Measurements from ENCODE around the gene KCTD7. TPM values are rescaled to one million over a fixed set of nuclear protein-coding genes. Genes with fewer than 3 reads are reported as not detected.
A peak's percentile ranks its signal among the peaks of the same experiment; 100 is the strongest.
"Not testable (repeated sequence)": the region's sequence is repeated elsewhere in the genome, so short reads cannot be mapped to it uniquely, and the experiment has no call there.

KCTD7 gene
- 10 to 100 TPM; 35.8 to 37.0 TPM for total RNA-seq
- polyA plus RNA-seq: 10 to 100 TPM; 11.0 to 14.5 (median 11.9) TPM
- 3.3 to 51.3 (median 35.3) reads per million in 6 experiments for total RNA-seq

- Mint-ChIP-seq H3K36me3 (peaks cover 0 to 18% (median 0%) of the 10 kb centered on the region in 3 donors), H3K27ac (peak within 1 kb of the TSS; percentile 83 to 96 (median 91)), H3K9me3 (no peaks in the 10 kb centered on the region), H3K27me3 (no peaks in the 10 kb centered on the region), H3K4me1 (peaks cover 24 to 52% (median 49%) of the 10 kb centered on the region in 4 donors), H3K4me3 (peak within 1 kb of the TSS; percentile 68 to 94 (median 90))
- DNase-seq (peak; percentile 86 to 98 (median 93)), ATAC-seq (peak; percentile 89 to 92)
- POLR2A ChIA-PET: interaction anchor here (0.6 to 3.1 kb wide), 13 partner anchors 12 to 293 kb away, joined by 3 to 20 read pairs (median 3); partner anchors contain the start of gene TMEM248
Observed at GRCh38 chr7:66628361-66629221, at the start of gene KCTD7. TSS of gene KCTD7 (plus strand) at chr7:66628881. CDS start at chr7:66629065, 184 bp downstream.

GRCh38 chr7:66580380-66580779 is 48.3 kb upstream of the KCTD7 start:
- H3K4me3 Mint-ChIP-seq, POLR2A ChIA-PET, H3K27me3 Mint-ChIP-seq, DNase-seq, H3K9me3 Mint-ChIP-seq, H3K27ac Mint-ChIP-seq, ATAC-seq: not testable (repeated sequence)
- H3K36me3 Mint-ChIP-seq: peaks cover 0 to 45% (median 6%) of the 10 kb centered on the region in 3 donors
- H3K4me1 Mint-ChIP-seq: peaks cover 28 to 73% (median 64%) of the 10 kb centered on the region in 4 donors

- POLR2A ChIA-PET, H3K4me3 Mint-ChIP-seq, DNase-seq, H3K27me3 Mint-ChIP-seq, H3K9me3 Mint-ChIP-seq, ATAC-seq: not testable (repeated sequence)
- Mint-ChIP-seq H3K36me3 (peaks cover 0 to 41% (median 6%) of the 10 kb centered on the region in 3 donors), H3K27ac (peak overlapping the region in 7 of 10 donors; percentile 4 to 79 (median 48)), H3K4me1 (peaks cover 22 to 69% (median 56%) of the 10 kb centered on the region in 4 donors)
Observed at GRCh38 chr7:66582816-66583489, 45.7 kb upstream of the KCTD7 start.

DNA sequence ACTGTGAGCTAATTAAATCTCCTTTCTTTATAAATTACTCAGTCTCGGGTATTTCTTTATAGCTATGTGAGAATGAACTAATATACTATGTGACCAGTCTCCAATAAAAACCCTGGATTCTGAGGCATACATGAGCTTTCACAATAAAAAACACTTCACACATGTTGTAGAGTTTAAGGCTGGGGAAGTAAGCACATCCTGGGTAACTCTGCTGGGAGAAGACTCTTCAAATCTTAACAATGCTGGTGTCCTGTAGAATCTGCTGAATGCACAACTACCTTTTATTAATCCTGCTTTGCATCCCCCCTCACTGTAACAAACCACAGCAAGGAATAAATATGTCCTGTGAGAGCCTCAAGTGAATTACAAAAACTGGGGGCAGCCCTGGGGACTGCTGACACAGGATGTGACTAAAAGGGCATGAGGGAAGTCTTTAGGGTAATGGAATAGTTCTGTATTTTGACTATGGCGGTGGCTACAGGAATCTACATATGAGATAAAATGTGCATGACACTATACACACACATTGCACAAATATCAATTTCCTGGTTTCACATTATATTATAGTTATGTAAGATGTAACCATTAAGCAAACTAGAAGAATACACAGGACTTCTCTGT is 45.1 kb upstream of the KCTD7 start:
- Mint-ChIP-seq H3K4me1 (peaks cover 21 to 68% (median 54%) of the 10 kb centered on the region in 4 donors), H3K4me3 (no peak overlapping the region), H3K27ac (peak overlapping the region in 5 of 10 donors; percentile 4 to 79 (median 59)), H3K27me3 (no peaks in the 10 kb centered on the region), H3K36me3 (peaks cover 0 to 42% (median 6%) of the 10 kb centered on the region in 3 donors), H3K9me3 (no peaks in the 10 kb centered on the region)
- no peak for ATAC-seq
- no peak for DNase-seq
- POLR2A ChIA-PET: interaction anchor here (0.7 kb wide), 1 partner anchor 90 kb away, joined by 3 read pairs; no protein-coding TSS in a partner anchor

DNA sequence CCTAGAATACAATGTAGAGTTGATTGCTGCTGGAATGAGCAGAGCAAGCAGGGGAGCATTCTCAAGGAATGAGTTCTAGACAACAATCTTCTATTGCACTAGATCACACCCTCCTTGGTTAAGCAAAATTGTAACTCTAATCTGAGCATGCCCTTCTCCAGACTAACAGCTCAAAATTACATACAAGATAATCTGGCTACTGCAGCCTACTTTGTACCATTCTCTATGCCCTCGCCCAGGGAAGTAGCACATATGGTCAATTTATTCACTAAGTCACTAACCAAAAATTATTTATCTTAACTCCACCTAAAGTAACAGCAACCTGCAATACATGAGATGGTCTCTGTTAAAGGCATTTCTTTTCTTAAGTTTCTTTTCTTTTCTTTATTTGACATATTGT is 42.5 kb upstream of the KCTD7 start:
- no peak for ATAC-seq
- Mint-ChIP-seq H3K27me3 (no peaks in the 10 kb centered on the region), H3K27ac (peak overlapping the region in 2 of 10 donors; percentile 37 to 52), H3K36me3 (peaks cover 0 to 37% (median 6%) of the 10 kb centered on the region in 3 donors), H3K4me1 (peaks cover 26 to 75% (median 64%) of the 10 kb centered on the region in 4 donors), H3K4me3 (no peak overlapping the region), H3K9me3 (no peaks in the 10 kb centered on the region)
- no peak for DNase-seq
- POLR2A ChIA-PET: no interaction called here

DNA sequence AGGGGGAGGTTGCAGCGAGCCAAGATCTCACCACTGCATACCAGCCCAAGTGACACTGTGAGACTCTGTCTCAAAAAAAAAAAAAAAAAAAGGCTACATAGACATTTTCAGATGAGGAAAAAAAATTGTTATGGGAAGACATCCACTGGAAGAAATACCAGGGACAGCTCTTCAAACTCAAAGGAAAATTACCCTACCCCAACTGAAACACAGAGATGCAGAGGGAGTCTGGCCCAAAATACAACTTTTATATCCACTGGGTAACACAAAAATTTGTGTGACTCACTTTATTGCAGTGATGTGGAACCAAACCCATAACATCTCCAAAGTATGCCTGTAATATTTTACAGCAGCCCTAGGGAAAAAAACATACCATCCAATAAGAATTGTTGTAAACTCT is 40.5 kb upstream of the KCTD7 start:
- H3K4me3 Mint-ChIP-seq, DNase-seq, H3K27me3 Mint-ChIP-seq, POLR2A ChIA-PET, ATAC-seq, H3K9me3 Mint-ChIP-seq: not testable (repeated sequence)
- H3K4me1 Mint-ChIP-seq: peaks cover 29 to 75% (median 69%) of the 10 kb centered on the region in 4 donors
- peak overlapping the region in 4 of 10 donors; percentile 18 to 90 (median 62) for H3K27ac Mint-ChIP-seq
- peaks cover 0 to 23% (median 5%) of the 10 kb centered on the region in 3 donors for H3K36me3 Mint-ChIP-seq

- DNase-seq, H3K27me3 Mint-ChIP-seq, ATAC-seq, H3K9me3 Mint-ChIP-seq: not testable (repeated sequence)
- peak overlapping the region in 9 of 10 donors; percentile 11 to 98 (median 73) for H3K27ac Mint-ChIP-seq
- H3K4me3 Mint-ChIP-seq: peak overlapping the region in 5 of 10 donors; percentile 1 to 99 (median 49)
- POLR2A ChIA-PET: interaction anchor here (0.6 to 0.8 kb wide), 2 partner anchors 43 to 332 kb away, joined by 3 read pairs; partner anchors contain the start of gene TMEM248
- peaks cover 0 to 15% (median 0%) of the 10 kb centered on the region in 3 donors for H3K36me3 Mint-ChIP-seq
- peaks cover 26 to 72% (median 64%) of the 10 kb centered on the region in 4 donors for H3K4me1 Mint-ChIP-seq
Observed at GRCh38 chr7:66588856-66589570, 39.7 kb upstream of the KCTD7 start.

DNA sequence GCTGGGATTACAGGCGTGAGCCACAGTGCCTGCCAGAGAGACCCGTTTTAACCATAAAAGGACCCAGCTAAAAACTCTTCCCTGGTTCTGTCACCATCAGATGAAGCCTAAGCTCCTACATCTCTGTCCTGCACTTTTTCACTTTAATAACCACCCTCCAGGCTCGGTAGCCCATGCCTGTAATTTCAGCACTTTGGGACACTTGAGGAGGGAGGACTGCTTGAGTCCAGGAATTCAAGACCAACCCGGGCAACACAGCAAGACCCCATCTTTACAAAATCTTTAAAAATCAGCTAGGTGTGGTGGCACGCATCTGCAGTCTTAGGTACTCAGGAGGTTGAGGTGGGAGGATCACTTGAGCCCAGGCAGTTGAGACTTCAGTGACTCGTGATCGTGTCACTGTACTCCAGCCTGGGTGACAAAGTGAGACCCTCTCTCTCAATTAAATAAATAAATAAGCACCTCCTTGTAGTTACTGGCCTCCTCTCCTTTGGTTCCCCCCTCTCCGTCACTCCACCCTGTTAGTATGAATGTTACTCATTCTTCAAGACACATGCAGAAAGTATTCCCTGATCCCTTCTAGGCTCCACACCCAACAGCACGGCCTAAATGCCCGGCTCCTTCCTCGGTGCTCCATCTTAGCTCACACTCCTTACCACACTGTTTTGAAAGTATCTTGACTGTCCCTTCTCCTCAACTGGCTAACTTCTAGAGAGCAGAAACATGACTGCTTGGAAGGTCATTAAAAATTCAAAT is 38.2 kb upstream of the KCTD7 start:
- not testable (repeated sequence) for H3K27me3 Mint-ChIP-seq, DNase-seq, ATAC-seq, H3K9me3 Mint-ChIP-seq, H3K36me3 Mint-ChIP-seq
- peak overlapping the region; percentile 91 to 99 (median 96) for H3K4me3 Mint-ChIP-seq
- POLR2A ChIA-PET: interaction anchor here (0.7 to 2.0 kb wide), 5 partner anchors 22 to 150 kb away, joined by 3 to 9 read pairs (median 3); partner anchors contain the start of genes KCTD7 and RABGEF1
- H3K4me1 Mint-ChIP-seq: peaks cover 23 to 68% (median 60%) of the 10 kb centered on the region in 4 donors
- H3K27ac Mint-ChIP-seq: peak overlapping the region; percentile 77 to 99 (median 88)

GRCh38 chr7:66591058-66591798 is 37.5 kb upstream of the KCTD7 start:
- DNase-seq: peak in 3 of 10 donors; percentile 3 to 10 (median 4)
- H3K27ac Mint-ChIP-seq: peak overlapping the region; percentile 80 to 99 (median 94)
- peaks cover 25 to 65% (median 56%) of the 10 kb centered on the region in 4 donors for H3K4me1 Mint-ChIP-seq
- H3K9me3 Mint-ChIP-seq, ATAC-seq, H3K27me3 Mint-ChIP-seq, H3K36me3 Mint-ChIP-seq: not testable (repeated sequence)
- POLR2A ChIA-PET: interaction anchor here (0.6 to 2.3 kb wide), 5 partner anchors 23 to 201 kb away, joined by 3 to 10 read pairs (median 5); partner anchors contain the start of gene RABGEF1
- H3K4me3 Mint-ChIP-seq: peak overlapping the region; percentile 91 to 99 (median 96)

DNA sequence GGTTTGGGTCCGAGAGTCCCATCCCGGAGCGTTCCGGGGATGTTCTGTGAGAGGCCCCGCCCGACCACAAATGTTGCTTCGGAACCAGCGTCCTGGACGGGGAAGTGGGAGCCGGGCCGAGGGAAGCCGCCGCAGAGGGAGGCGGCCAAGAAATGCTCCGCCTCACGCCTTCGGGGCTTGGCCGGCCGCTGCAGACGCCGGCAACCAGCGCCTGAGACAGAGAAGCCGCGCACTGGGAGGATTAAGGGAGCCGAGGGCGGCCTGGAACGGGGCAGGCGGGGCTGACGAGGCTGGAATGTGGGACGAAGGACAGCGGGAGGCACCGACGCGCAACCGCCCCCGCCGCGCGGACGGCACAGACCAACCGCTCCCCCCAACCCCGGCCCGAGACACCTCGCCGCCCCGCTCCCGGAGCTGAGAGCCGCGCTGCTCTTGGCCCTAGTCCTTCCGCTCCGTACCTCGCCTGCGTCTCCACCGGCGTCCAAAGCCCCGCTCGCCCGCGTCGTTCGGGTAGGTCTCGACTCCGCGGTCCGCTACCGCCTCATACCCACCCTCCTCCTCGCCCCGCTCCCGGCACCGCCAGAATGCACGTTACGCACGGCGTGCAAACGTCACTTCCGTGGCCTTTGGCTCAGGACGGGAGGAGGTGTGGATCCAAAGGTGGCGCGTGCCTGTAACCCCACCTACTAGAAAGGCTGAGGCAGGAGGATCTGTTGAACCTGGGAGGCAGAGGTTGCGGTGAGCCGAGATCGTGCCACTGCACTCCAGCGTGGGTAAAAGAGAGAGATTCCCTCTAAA is 36.7 kb upstream of the KCTD7 start:
- peaks cover 23 to 57% (median 50%) of the 10 kb centered on the region in 4 donors for H3K4me1 Mint-ChIP-seq
- ATAC-seq (peak; percentile 97 to 99), DNase-seq (peak; percentile 71 to 94 (median 86))
- POLR2A ChIA-PET: interaction anchor here (0.6 to 2.3 kb wide), 5 partner anchors 15 to 202 kb away, joined by 3 to 10 read pairs (median 5); no protein-coding TSS in a partner anchor
- H3K27ac Mint-ChIP-seq: peak overlapping the region; percentile 89 to 99 (median 98)
- H3K27me3 Mint-ChIP-seq: no peaks in the 10 kb centered on the region
- peak overlapping the region; percentile 91 to 99 (median 96) for H3K4me3 Mint-ChIP-seq
- H3K36me3 Mint-ChIP-seq: peaks cover 0 to 6% (median 0%) of the 10 kb centered on the region in 3 donors
- H3K9me3 Mint-ChIP-seq: no peaks in the 10 kb centered on the region
